Mesendoderm (in vitro differentiated cells): ENCODE results near the gene NRL.
A peak's percentile ranks its signal among the peaks of the same experiment; 100 is the strongest.

Source experiments
- DNase-seq: peaks from one replicate; pipeline ENCODE4 v3.0.0; 2013
- H2AK5ac ChIP-seq: 2 replicates; pipeline ENCODE4 v1.6.1; 2013; ENCODE audit warnings: low read length, inconsistent platforms
- H2BK120ac ChIP-seq: 2 replicates; pipeline ENCODE4 v1.6.1; 2013; ENCODE audit warnings: low read depth, mild to moderate bottlenecking, low read length, moderate library complexity, mixed read lengths
- H2BK15ac ChIP-seq: replicated peaks from 2 replicates; pipeline ENCODE4 v1.6.1; 2013; ENCODE audit warnings: low read depth, mild to moderate bottlenecking, moderate library complexity
- H2BK5ac ChIP-seq: 2 replicates; pipeline ENCODE4 v1.6.1; 2013; ENCODE audit warnings: low read length, inconsistent platforms
- H3K18ac ChIP-seq: 2 replicates; pipeline ENCODE4 v1.6.1; 2013; ENCODE audit warnings: mild to moderate bottlenecking, low read length, mixed read lengths
- H3K23ac ChIP-seq: one replicate; pipeline ENCODE4 v1.6.1; 2013; ENCODE audit warnings: low read length
- H3K27ac ChIP-seq: 2 replicates; pipeline ENCODE4 v1.5.1; 2013; ENCODE audit warnings: low read depth, mild to moderate bottlenecking, inconsistent platforms, low read length, moderate library complexity
- H3K27me3 ChIP-seq: 2 replicates; pipeline ENCODE4 v1.6.1; 2013; ENCODE audit warnings: low read length, control low read depth, mild to moderate bottlenecking, inconsistent platforms; ENCODE audit not compliant: insufficient read depth, poor library complexity
- H3K36me3 ChIP-seq: 2 replicates; pipeline ENCODE4 v1.6.1; 2013; ENCODE audit warnings: low read length, inconsistent platforms; ENCODE audit not compliant: control insufficient read depth, insufficient read depth
- H3K4ac ChIP-seq: one replicate; pipeline ENCODE4 v1.6.1; 2013; ENCODE audit warnings: low read depth, mild to moderate bottlenecking, low read length, moderate library complexity
- H3K4me1 ChIP-seq: 2 replicates; pipeline ENCODE4 v1.6.1; 2013; ENCODE audit warnings: low read depth, low read length, inconsistent platforms; ENCODE audit not compliant: control insufficient read depth
- H3K4me2 ChIP-seq: 2 replicates; pipeline ENCODE4 v1.6.1; 2013; ENCODE audit warnings: low read length
- H3K4me3 ChIP-seq: 2 replicates; pipeline ENCODE4 v1.5.1; 2013; ENCODE audit warnings: mild to moderate bottlenecking, low read length
- H3K56ac ChIP-seq: one replicate; pipeline ENCODE4 v1.6.1; 2013; ENCODE audit warnings: low read length
- H3K79me1 ChIP-seq: 2 replicates; pipeline ENCODE4 v1.6.1; 2013; ENCODE audit warnings: low read length, inconsistent platforms
- H3K79me2 ChIP-seq: 2 replicates; pipeline ENCODE4 v1.6.1; 2013; ENCODE audit warnings: mild to moderate bottlenecking, low read length; ENCODE audit not compliant: control insufficient read depth, insufficient read depth
- H3K9ac ChIP-seq: 2 replicates; pipeline ENCODE4 v1.6.1; 2013; ENCODE audit warnings: low read length, inconsistent platforms
- H4K5ac ChIP-seq: one replicate; pipeline ENCODE4 v1.6.1; 2013; ENCODE audit warnings: low read length
- H4K8ac ChIP-seq: one replicate; pipeline ENCODE4 v1.6.1; 2013; ENCODE audit warnings: low read depth, mild to moderate bottlenecking, control low read depth, low read length, moderate library complexity
- WGBS: extraction: QIAGEN DNeasy Blood & Tissue Kit; methylation state at CpG from one replicate; pipeline ENCODE4 v1.1.7; 2013; ENCODE audit warnings: low lambda C conversion rate, missing lambda C conversion rate; ENCODE audit not compliant: insufficient coverage; ENCODE audit errors: extremely low coverage; 5-methylcytosine and 5-hydroxymethylcytosine counted together

NRL gene

DNA sequence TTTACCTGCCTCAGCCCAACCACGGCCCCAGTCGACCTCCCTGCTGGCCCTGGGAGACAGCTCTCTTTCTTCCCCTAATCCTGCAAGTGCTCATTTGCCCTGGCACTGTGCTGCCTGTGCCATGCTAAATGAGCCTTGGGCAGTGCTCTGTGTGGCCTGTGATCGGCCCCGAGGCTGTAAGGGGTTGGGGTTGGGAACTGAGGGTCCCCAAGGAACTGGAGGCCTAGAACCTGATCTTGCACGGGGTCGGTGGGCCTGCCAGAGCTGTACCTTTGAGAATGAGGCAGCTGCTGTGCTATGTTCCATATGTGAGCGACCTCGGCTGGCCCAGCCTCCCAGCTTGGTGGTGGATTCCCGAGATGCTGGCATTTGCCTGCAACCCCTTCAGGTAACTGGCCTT lies 35.3 kb upstream of the NRL start:
- Histone ChIP-seq H3K79me1 (peaks cover 20% of the 10 kb centered on the region), H3K4me3 (no peak overlapping the region), H3K56ac (no peak overlapping the region), H3K23ac (no peak overlapping the region), H3K4ac (no peak overlapping the region), H3K4me1 (peaks cover 8% of the 10 kb centered on the region), H3K27me3 (no peaks in the 10 kb centered on the region), H3K27ac (no peak overlapping the region), H3K9ac (no peak overlapping the region), H3K4me2 (no peak overlapping the region), H4K5ac (no peak overlapping the region), H2BK120ac (no peak overlapping the region), H2AK5ac (no peak overlapping the region), H3K36me3 (peaks cover 12% of the 10 kb centered on the region), H2BK5ac (no peak overlapping the region), H4K8ac (no peak overlapping the region), H3K18ac (no peak overlapping the region), H3K79me2 (peaks cover 16% of the 10 kb centered on the region), H2BK15ac (no peak overlapping the region)
- no peak for DNase-seq
- no CpG with 5 or more reads among the region's 9 CpGs for WGBS

GRCh38 chr14:24149302-24149969 lies 34.7 kb upstream of the NRL start:
- Histone ChIP-seq H2BK120ac (no peak overlapping the region), H3K79me2 (peaks cover 16% of the 10 kb centered on the region), H3K18ac (no peak overlapping the region), H3K27ac (no peak overlapping the region), H4K5ac (no peak overlapping the region), H3K79me1 (peaks cover 20% of the 10 kb centered on the region), H3K4ac (no peak overlapping the region), H4K8ac (no peak overlapping the region), H3K4me1 (peaks cover 8% of the 10 kb centered on the region), H2BK15ac (no peak overlapping the region), H3K36me3 (peaks cover 12% of the 10 kb centered on the region), H3K27me3 (no peaks in the 10 kb centered on the region), H3K4me3 (no peak overlapping the region), H2AK5ac (no peak overlapping the region), H3K56ac (no peak overlapping the region), H3K4me2 (no peak overlapping the region), H2BK5ac (no peak overlapping the region), H3K23ac (no peak overlapping the region), H3K9ac (no peak overlapping the region)
- DNase-seq, result no peak
- no CpG with 5 or more reads among the region's 3 CpGs for WGBS

GRCh38 chr14:24147761-24148428 lies 33.1 kb upstream of the NRL start:
- Histone ChIP-seq H3K4me2 (peak overlapping the region; percentile 98), H2BK15ac (no peak overlapping the region), H4K5ac (no peak overlapping the region), H3K79me1 (peaks cover 20% of the 10 kb centered on the region), H3K27me3 (no peaks in the 10 kb centered on the region), H3K36me3 (peaks cover 12% of the 10 kb centered on the region), H3K18ac (peak overlapping the region; percentile 43), H3K27ac (peak overlapping the region; percentile 46), H3K79me2 (peaks cover 16% of the 10 kb centered on the region), H4K8ac (no peak overlapping the region), H3K56ac (peak overlapping the region; percentile 92), H3K9ac (peak overlapping the region; percentile 98), H2BK5ac (no peak overlapping the region), H2AK5ac (peak overlapping the region; percentile 38), H3K23ac (peak overlapping the region; percentile 66), H3K4ac (no peak overlapping the region), H3K4me3 (peak overlapping the region; percentile 78), H2BK120ac (no peak overlapping the region), H3K4me1 (peaks cover 8% of the 10 kb centered on the region)
- peak; percentile 29 for DNase-seq
- no CpG with 5 or more reads among the region's 29 CpGs for WGBS

DNA sequence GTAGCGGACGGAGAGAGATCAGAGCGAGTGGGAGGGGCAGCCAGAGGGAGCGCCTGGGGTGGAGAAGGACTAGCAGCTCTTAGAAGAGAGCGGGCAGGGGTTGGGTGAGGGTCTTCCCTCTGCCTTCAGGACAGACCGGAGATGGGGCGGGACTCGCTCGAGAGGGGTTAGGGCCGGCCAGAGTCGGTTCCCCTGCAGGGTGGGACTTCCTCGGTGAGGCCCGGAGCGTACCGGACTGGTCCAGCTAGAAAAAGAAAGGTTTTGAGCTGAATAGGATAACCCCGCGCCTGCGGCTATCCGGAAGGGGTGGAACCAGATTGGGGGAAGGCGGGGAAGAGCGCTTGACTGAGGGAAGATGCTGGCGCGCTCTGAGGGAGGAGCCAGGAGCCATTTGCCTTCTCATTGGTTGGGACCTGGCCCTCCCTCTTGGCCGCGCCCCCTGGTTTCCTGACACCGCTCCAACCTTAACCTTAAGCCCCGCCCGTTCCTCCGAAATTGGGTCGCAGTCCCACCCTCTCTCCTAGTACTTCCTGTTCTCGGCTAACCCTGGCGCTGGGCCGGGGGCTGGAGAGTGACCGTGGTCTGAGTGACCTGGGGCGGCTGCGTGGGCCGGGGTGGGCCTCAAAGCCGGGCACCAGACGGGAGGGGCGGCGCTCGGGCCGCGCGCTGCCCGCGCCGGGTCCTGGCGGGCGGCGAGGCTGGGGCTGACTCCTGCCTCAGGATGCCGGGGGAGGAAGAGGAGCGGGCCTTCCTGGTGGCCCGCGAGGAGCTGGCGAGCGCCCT lies 32.4 kb upstream of the NRL start, which contains the start of gene RNF31:
RNF31 (plus strand) TSS at position 521 of the 783 bp plus-strand sequence; CDS start at position 722, 201 bp downstream.
- peaks cover 16% of the 10 kb centered on the region for H3K79me2 ChIP-seq
- no peaks in the 10 kb centered on the region for H3K27me3 ChIP-seq
- H3K18ac ChIP-seq, result peak within 1 kb of the TSS; percentile 43
- H3K4me3 ChIP-seq, result peak within 1 kb of the TSS; percentile 96
- H3K56ac ChIP-seq, result peak within 1 kb of the TSS; percentile 98
- H3K36me3 ChIP-seq, result peaks cover 12% of the 10 kb centered on the region
- H3K4me1 ChIP-seq, result peaks cover 8% of the 10 kb centered on the region
- H2BK120ac ChIP-seq, result no peak within 1 kb of the TSS
- H2BK15ac ChIP-seq, result no peak within 1 kb of the TSS
- WGBS, result no CpG with 5 or more reads among the region's 57 CpGs
- peak within 1 kb of the TSS; percentile 80 for H2BK5ac ChIP-seq
- peak within 1 kb of the TSS; percentile 38 for H2AK5ac ChIP-seq
- H3K9ac ChIP-seq, result peak within 1 kb of the TSS; percentile 98
- peaks cover 20% of the 10 kb centered on the region for H3K79me1 ChIP-seq
- no peak within 1 kb of the TSS for H4K8ac ChIP-seq
- no peak within 1 kb of the TSS for H3K4ac ChIP-seq
- peak within 1 kb of the TSS; percentile 82 for H3K27ac ChIP-seq
- peak within 1 kb of the TSS; percentile 98 for H3K4me2 ChIP-seq
- no peak within 1 kb of the TSS for H4K5ac ChIP-seq
- peak; percentile 99 for DNase-seq
- peak within 1 kb of the TSS; percentile 66 for H3K23ac ChIP-seq

- H2AK5ac ChIP-seq, result no peak within 1 kb of the TSS
- peak within 1 kb of the TSS; percentile 98 for H3K4me2 ChIP-seq
- peaks cover 20% of the 10 kb centered on the region for H3K79me1 ChIP-seq
- peak within 1 kb of the TSS; percentile 82 for H3K27ac ChIP-seq
- no peak within 1 kb of the TSS for H2BK15ac ChIP-seq
- no peak within 1 kb of the TSS for H3K23ac ChIP-seq
- H4K5ac ChIP-seq, result no peak within 1 kb of the TSS
- peaks cover 8% of the 10 kb centered on the region for H3K4me1 ChIP-seq
- DNase-seq, result peak; percentile 99
- H3K4me3 ChIP-seq, result peak within 1 kb of the TSS; percentile 96
- no CpG with 5 or more reads among the region's 25 CpGs for WGBS
- peak within 1 kb of the TSS; percentile 98 for H3K9ac ChIP-seq
- H3K18ac ChIP-seq, result peak within 1 kb of the TSS; percentile 43
- H3K4ac ChIP-seq, result no peak within 1 kb of the TSS
- H2BK120ac ChIP-seq, result no peak within 1 kb of the TSS
- peak within 1 kb of the TSS; percentile 80 for H2BK5ac ChIP-seq
- H3K27me3 ChIP-seq, result no peaks in the 10 kb centered on the region
- no peak within 1 kb of the TSS for H4K8ac ChIP-seq
- H3K36me3 ChIP-seq, result peaks cover 8% of the 10 kb centered on the region
- peaks cover 16% of the 10 kb centered on the region for H3K79me2 ChIP-seq
- H3K56ac ChIP-seq, result peak within 1 kb of the TSS; percentile 98
Measured at GRCh38 chr14:24146453-24146977, 31.8 kb upstream of the NRL start, which contains the start of gene PSME2. TSS of gene PSME2 (minus strand) at chr14:24146610. CDS start at chr14:24146581, 29 bp downstream.
